GM21360 (cell line): Measurements from ENCODE around the gene RFX5.
A peak's percentile ranks its signal among the peaks of the same experiment; 100 is the strongest.
"Not testable (repeated sequence)": the region's sequence is repeated elsewhere in the genome, so short reads cannot be mapped to it uniquely, and the experiment has no call there.

Source experiments
- ATAC-seq: cut with Tn5 transposase; IDR thresholded peaks from one replicate; pipeline ENCODE4 v1.9.1; 2021; ENCODE audit warnings: mild to moderate bottlenecking, moderate library complexity; ENCODE audit not compliant: unreplicated experiment

RFX5 gene

DNA sequence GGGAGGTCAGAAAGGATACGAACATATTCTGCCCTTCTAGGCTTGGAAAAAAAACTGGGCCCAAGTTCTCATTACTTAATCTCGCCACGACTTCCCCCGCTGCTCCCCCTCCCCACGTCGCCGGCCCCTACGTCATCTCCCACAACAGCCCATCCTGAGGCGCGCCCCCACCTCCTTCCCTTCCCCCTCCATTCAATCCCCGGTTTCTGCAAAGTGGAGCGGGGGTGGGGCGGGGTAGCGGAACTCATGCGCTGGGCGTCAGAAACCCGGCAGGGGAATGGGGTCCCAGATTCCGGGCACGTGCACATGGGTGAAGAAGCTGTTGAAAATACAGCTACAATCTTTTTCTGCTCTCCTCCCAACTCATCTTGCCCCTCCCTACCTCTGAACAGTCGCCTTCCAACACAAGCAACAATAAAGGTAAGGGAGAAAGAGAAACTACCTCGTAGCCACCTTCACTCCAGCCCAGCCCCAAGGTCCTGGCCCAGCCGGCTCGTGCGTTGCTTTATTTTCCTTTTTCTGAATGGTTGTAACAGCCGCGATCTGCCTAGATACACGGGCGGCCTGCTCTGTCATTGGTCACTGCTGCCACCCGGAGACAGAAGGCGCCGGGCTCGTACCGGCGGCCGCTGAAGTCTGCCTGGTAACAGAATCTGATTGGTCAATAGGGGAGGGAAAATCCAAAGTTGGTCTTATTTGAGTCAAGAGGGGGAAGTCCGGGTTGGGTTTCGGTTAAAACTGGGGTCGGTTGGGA lies at the start of gene RFX5:
RFX5 (minus strand) TSS at position 484 of the 754 bp plus-strand sequence. CDS start 932 bp downstream, outside the sequence.
- peak; percentile 83 for ATAC-seq

DNA sequence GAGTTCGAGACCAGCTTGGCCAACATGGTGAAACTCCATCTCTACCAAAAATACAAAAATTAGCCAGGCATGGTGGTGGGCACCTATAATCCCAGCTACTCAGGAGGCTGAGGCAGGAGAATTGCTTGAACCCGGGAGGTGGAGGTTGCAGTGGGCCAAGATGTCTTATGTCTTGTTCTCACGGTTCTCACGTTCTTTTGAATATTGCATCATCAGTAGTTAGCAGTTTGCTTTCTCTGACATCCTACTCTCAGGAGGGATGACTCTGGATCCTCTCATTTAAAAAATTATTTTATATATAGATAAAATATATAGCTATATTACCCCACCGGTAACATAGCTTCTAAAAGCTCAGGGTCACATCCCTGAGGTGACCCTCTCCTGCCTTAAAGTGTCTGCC lies 49.2 kb upstream of the RFX5 start:
- not testable (repeated sequence) for ATAC-seq

DNA sequence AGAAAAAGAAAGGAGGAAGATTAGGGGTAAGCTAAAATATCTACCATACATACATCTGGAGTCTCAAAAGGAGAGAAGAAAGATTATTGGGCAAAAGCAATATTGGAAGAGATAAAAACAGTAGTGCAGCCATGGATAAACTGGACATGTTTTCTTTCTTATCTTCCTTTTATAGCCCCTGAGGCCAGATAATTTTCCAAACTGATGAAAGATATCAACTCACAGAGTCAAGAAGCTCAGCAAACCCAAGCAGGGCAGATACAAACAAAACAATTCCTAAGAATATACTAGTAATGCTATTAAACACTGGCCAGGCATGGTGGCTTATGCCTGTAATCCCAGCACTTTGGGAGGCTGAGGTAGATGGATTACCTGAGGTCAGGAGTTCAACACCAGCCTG lies 46.5 kb upstream of the RFX5 start:
- no peak for ATAC-seq

DNA sequence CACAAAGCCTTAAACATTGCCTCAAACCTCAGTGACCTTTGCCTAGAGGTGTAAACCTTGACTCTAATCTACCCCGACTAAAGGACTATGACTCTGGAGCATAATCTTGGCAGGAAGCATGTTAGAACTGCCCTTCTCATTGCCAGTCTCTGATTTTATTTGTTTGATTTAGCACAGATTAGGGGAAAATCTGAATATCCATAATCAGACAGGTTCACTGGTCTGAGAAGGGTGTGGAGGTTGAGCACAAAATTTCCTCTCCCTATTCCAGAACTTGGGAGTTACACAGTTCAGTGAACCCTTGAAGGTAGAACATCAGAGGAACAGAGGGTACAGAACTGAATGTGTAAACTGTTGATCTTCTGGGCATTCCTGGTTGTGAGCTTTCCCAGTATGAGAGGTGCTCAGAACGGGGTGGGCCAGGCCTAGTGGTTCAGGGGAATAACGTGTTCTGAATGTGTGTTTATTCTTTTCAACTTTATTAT lies 44.1 kb upstream of the RFX5 start:
- ATAC-seq: no peak

DNA sequence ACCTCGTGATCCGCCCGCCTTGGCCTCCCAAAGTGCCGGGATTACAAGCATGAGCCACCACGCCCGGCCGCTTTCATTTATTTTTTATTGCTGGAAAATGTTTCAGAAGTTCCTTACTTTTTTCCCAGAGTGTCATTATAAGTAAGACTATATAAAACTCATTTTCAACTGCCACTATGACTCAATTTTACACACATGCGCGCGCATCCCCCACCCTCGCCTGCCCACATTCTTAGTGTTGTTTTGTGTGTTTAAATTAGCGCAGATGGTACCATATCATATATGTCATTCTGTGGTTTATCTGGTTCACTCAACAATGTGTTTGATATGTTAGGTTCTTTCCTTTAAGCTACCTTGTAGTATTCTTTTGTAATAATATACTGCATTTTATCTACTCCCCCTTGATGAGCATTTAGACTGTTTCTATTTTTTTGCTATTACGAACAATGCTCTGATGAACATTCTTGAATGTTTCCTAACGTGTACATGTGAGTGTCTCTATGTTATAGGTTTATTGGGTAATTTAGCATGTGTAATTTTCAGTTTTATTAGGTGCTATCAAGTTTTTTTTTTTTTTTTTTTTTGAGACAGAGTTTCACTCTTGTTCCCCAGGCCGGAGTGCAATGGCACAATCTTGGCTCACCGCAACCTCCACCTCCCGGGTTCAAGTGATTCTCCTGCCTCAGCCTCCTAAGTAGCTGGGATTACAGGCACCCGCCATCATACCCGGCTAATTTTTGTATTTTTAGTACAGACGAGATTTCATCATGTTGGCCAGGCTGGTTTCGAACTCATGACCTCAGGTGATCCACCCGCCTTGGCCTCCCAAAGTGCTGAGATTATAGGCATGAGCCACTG lies 43.4 kb upstream of the RFX5 start:
- not testable (repeated sequence) for ATAC-seq

DNA sequence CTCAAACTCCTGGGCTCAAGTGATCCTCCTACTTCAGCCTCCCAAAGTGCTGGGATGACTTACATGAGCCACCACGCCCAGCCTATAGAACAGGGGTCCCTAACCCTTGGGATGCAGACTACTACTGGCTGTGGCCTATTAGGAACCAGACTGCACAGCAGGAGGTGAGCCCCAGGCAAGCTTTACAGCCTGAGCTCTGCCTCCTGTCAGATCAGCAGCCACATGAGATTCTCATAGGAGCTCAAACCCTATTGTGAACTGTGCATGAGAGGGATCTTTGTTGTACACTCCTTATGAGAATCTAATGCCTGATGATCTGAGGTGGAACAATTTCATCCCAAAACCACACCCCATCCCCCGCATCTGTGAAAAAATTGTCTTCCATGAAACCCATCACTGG lies 39.0 kb upstream of the RFX5 start:
- no peak for ATAC-seq

DNA sequence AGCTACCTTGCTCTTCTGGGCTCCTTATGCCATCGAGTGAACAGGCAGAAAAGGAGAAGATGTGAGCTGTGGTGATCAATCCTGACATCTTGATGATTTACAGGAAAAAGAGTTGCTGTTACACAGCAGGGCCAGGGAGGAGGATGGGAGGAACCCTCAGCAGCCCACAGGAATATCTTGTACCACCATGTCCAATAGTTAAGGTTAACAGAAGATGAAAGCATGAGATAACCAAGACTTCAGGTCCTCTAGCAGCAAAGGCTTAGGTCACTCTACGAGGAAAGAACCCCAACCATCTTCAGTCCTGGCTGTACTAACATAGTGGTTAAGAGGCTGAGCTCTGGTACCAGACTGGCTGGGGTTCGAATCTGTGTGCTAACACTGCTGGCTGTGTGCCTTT lies 37.5 kb upstream of the RFX5 start:
- no peak for ATAC-seq

DNA sequence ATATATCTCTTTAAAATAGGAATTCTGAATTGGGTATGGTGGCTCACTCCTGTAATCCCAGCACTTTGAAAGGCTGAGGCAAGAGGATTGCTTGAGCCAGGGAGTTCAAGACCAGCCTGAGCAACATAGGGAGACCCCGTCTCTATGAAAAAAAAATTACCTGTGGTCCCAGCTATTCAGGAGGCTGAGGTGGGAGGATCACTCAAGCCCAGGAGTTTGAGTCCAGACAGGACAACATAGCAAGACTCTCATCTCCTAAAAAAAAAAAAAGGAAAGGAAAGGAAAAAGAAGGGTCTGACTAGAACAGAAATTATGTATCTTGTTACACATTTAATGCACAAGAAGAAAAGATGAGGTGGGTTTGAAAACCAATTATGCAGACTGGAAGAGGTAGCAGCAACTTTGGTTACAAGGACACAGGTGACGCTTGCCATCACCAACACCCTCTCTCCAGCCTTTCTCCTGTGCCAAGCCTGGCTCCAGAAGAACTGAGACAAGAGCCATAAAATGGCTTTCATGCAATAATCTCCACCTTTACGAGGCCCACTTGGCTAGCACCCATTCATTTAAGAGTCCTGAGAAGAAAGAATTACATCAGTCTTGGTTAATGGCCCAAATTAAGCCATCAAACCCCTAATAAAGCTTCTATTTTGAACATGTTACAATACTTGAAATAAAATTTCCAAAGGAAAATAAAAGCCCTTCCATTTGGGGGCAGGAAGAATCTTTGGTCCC lies 30.3 kb upstream of the RFX5 start:
- ATAC-seq: no peak

DNA sequence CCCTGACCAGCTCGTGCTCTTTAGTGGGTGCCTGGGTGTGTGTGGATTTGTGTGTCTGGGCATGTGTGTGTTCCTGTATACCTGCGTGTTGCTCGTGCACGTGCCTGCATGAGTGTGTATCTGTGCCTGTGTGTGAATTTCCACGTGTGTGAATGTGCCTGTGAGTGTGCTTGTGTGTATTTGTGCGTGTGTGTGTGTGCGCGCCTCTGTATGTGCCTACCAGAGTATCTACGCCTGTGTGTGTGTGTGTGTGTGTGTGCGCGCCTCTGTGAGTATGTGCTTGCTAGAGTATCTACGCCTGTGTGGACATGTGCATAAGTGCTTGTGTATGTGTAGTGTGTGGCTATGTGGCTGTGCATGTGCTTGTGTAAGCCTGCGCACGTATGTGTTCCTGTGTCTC lies 26.1 kb upstream of the RFX5 start:
- ATAC-seq: no peak

DNA sequence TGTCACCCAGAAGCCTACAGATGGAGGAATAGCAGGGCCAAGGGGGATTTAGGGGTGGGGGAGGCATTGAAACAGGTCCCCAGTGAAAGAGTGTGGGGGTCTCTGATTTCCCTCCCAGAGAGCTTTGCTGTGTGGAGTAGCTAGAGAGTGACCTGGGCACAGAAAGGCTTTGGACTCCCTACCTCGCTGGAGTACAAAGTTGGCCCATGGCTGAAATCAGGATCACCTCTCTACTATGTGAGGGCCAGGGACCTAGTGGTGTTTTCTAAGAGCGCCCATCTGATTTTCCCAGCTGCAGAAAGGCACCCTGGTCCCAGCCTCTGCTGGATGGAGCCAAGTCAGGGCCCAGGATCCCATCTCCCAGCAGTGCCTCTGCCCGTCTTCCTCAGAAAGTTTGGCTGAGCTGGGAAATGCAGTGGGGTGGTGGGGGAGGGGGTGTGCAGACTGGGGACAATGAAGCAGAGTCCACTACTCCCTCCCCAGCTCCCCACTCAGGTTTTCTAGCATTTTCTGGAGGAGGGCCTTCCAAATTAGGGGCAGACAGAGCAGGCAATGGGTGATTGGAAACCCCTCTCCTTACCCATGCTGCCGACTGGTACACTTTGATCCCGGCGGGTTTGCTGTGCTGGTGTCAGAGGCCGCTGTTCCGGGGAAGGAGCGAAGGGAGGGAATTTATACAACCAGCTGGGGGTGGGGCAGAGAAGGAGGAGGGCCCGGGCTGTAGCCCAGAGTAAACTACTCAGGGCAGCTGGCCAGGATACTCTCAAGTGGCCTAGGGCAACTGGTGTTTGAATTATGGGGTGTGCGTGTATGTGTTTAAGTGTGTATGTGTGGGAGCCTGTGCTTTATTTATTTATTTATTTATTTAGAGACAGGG lies 25.2 kb upstream of the RFX5 start, which contains the start of gene SELENBP1:
SELENBP1 (minus strand) TSS at position 648 of the 877 bp plus-strand sequence; CDS start at position 584, 64 bp downstream.
- ATAC-seq: no peak

DNA sequence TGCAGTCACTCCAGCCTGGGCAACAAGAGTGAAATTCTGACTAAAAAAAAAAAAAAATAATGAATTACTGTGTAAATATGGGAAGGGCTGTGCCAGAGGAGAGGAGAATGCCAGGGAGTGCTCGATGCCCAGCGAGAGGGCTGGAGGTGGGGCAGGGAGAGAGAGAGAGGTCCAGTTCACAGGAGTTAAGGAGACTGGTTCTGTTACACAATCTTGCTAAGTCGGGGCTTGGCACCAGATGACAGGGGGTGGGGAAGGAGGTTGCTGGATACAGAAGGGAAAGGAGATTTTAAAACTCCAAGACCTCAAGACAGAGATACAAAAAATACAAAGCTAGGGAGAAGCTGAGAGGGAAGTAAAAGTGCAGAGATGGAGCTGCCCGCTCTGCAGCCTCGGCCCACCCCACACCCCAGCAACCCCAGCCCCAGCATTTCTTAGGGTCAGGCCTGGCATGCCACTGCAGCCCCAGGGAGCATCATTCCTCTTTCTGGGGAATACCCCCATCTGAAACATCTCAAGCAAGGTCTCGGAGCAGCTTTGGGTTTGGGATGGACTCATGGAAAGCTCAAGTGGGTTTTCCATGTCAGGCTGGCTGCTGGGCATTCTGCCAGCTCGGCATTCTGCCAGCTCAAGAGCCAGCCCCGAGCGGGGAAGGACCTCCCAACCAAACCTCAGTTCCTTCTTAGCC lies 24.5 kb upstream of the RFX5 start:
- ATAC-seq: no peak

DNA sequence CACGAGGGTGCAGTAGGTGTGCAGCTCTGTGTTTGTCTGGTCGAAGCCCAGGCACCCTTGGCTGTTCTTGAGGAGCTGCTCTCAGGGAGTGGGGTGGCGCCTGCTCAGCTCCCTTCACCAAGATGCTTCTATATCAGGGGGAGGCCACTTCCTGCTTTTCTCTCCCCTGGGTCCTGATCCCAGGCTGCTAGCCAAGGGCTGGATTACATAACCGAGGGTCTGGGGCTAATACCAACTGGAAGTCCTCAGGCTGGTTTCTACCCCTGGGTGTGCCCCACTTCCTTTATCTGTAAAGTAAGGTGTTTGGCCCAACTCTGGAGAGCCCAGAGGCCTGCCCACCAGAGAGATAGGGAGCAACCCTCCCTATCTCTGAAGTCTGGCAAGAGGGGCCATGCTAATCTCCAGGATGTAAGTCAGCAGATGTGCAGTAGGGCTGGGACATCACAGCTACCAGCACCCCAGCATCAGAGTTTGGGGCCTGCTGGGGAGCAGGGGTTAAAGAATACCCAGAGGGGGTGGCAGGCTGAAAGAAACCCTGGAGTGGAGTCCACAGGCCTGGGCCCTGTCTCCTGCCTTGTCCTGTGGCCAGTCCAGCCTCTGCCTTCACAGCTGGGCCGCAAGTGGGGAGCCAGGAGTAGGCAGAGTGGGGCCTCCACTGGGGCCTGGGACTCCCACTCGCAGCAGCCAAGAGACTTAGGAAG lies 23.3 kb upstream of the RFX5 start:
- no peak for ATAC-seq

DNA sequence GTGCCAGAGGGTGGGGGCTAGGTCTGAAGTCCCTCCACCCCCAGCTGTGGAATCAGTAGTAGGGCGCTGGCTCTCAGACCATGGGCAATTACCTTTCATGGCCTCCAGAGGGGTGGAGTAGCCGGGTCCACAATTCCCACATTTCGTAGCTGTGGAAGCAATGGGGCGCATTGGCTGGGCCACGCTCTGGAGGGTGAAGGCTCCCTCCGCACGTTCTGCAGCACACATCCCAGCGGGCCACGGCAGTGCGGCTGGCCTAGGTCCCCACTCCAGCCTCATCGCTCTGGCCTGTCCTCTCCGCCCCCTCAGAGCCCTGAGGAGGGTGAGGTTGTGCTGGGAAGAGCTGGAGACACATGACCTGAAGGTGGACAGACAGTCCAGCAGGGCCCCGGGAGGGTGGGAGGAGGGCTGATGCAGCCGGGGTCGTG lies 22.6 kb upstream of the RFX5 start:
- ATAC-seq: no peak

DNA sequence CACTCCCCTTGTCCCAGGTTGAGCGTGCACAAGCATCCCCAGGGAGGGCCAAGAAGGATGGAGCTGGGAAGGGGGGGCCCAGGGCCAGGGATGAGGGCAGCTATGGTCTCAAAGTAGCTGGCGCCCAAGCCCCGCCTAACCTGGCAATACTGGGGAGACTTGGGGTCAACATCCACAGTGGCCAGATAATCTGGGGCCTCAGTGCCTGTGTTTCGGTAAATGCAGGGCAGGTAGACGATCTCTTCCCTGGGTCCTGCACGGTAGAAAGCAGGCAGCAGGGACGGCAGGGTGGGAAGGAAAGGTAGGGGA lies 22.2 kb upstream of the RFX5 start:
- ATAC-seq: no peak

DNA sequence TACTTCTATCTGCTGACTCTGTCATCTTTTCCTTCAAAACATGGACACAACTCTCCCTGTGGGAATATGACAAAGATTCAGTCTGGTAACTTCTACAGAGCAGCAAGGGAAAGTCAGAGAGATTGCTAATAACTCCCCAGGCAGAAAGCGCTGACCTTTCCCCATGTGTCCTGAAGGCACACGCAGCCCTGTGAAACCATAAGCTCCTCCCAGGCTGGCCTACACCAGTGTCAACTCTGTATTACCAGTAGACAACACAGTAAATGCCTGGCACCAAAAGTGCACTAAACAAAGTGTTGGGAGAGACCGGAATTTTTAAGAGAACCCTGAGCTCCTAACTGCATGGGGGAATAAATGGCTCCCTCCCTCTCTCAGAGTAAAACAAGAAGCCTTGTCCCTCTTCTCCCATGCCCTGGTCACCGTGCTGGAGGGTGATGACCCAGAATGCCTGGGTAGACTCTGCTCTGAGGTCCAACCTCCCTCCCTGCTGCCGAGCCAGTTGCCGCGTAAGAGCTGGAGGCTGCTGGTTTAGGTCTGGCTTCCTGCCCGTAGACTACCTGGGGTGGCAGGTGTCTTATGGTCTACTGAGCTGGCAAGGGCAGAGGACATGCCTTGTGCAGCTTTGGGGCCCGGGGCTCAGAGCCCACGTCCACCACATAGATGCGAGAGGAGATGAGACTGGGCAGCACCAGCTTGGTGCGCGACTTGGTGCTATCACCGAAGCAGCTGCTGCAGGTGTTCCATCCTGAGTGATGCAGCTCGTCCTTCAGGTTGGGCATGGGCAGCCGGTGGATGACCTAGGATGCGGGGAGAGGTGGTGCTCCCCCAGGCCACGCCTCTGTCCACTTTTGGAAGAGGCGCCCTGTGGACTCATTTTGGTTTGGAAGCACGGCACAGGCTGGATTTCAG lies 21.6 kb upstream of the RFX5 start:
- no peak for ATAC-seq

DNA sequence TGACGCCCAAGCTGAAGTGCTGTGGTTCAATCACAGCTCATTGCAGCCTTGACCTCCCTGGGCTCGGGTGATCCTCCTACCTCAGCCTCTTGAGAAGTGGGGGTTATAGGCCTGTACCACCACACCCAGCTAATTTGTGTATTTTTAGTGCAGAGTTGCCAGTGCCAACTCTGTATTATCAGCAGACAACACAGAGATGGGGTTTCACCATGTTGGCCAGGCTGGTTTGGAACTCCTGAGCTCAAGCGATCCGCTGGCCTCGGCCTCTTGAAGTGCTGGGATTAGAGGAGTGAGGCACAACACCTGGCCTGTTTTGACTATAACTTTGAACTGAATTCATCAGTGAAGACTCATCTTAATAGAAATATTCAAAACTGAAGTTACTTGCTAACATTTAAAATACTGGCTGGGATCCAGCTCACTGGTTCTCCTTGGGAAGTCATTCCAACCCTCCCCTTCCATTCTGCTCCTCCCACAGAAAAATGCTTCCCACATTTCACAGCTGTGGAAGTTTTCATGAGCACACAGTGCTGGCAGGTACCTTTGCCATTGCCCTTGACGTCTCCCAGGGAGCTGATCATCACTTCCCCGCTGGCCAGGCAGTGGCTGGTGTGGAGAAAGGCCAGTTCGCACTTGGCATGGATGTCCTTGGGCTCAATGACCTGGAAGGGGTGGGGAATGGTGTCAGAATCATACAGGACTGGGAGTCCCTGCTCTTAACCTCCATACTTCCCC lies 20.8 kb upstream of the RFX5 start:
- no peak for ATAC-seq

DNA sequence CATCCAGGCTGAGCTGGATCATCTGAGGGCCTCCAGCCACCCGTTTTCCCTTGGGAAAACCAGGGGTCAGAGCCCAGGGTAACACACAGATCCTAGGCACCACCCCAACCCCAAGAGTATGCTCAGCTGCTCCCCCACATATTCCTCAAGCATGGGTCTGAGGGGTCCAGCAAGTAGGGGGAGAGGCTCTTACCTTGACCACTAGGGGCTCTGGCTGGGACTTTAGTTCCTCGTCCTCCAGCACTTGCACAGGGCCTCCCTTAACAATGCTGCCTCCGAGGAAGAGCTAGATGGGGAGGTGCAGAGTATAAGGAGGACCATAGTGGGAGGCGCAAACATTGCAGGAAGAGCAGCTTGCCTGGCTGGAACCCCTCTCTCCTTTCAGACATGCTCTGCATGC lies 17.9 kb upstream of the RFX5 start:
- ATAC-seq: no peak
